B cell (primary cell): Measurements from ENCODE around the gene ALDH1A1.

Experiments
- EZH2 ChIP-seq: IDR thresholded peaks from 2 replicates; pipeline ENCODE4 v1.6.1; 2012; ENCODE audit warnings: borderline replicate concordance, low read depth, mild to moderate bottlenecking, moderate library complexity, low read length; ENCODE audit not compliant: insufficient read depth, poor library complexity, severe bottlenecking
- TF ChIP-seq, protein P1 (sequence below): fragments of 200-600 bp; IDR thresholded peaks from one replicate; pipeline ENCODE4 v1.8.0; 2022; ENCODE audit warnings: antibody characterized with exemption, mild to moderate bottlenecking

DNA sequence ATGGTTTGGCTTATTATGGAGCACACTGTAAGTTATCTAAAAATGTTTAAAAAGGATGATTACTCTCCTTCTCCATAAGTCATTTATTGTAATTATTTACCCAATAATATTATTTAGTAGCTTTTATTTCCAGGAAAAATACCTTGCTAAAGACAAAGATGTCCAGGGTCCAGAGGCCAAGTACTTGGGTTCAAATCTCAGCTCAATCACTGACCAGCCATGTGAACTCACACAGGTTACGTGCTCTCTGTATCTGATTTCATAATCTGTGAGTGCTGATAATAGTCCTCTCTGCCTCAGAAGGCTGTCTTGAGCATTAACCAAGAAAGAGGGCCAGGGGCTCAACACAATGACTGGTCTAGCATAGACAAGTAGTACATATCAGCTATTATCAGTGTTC is 27.0 kb downstream of the ALDH1A1 start:
- TF ChIP-seq, protein P1, sequence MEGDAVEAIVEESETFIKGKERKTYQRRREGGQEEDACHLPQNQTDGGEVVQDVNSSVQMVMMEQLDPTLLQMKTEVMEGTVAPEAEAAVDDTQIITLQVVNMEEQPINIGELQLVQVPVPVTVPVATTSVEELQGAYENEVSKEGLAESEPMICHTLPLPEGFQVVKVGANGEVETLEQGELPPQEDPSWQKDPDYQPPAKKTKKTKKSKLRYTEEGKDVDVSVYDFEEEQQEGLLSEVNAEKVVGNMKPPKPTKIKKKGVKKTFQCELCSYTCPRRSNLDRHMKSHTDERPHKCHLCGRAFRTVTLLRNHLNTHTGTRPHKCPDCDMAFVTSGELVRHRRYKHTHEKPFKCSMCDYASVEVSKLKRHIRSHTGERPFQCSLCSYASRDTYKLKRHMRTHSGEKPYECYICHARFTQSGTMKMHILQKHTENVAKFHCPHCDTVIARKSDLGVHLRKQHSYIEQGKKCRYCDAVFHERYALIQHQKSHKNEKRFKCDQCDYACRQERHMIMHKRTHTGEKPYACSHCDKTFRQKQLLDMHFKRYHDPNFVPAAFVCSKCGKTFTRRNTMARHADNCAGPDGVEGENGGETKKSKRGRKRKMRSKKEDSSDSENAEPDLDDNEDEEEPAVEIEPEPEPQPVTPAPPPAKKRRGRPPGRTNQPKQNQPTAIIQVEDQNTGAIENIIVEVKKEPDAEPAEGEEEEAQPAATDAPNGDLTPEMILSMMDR, result no peak
- no peak for TF ChIP-seq EZH2
